Measurements from ENCODE around the gene PCBP1. TPM values are rescaled to one million over a fixed set of nuclear protein-coding genes. Genes with fewer than 3 reads are reported as not detected.

Gene PCBP1
- 74.9 and 104 TPM in 2 replicates for total RNA-seq

GRCh38 chr2:70086838-70087701 lies at the start of gene PCBP1:
PCBP1 (plus strand) TSS chr2:70087477; CDS start chr2:70087744, 267 bp downstream.

Small RNA genes lying within 50 kb of the gene (small RNA-seq; reads per million reads assigned to genes)
- gene RN7SL470P, result not detected

Other genes starting within 250 kb of the PCBP1 start
- gene SNRNP27, start 193.5 kb upstream of the PCBP1 start, total RNA-seq, result 53.8 and 73.1 TPM in 2 replicates
- 6.1 and 7.2 TPM in 2 replicates for gene MXD1, start 172.4 kb upstream of the PCBP1 start, total RNA-seq
- gene ASPRV1, start 125.8 kb upstream of the PCBP1 start, total RNA-seq, result 0.13 and 0.14 TPM in 2 replicates
- 14.0 and 14.6 TPM in 2 replicates for gene C2orf42, start 103.5 kb downstream of the PCBP1 start, total RNA-seq
- 153 and 162 TPM in 2 replicates for gene TIA1, start 161.2 kb downstream of the PCBP1 start, total RNA-seq
- gene PCYOX1, start 170.7 kb downstream of the PCBP1 start, total RNA-seq, result 37.2 and 41.0 TPM in 2 replicates
- 315 and 331 TPM in 2 replicates for gene SNRPG, start 206.3 kb downstream of the PCBP1 start, total RNA-seq
- 53.9 and 56.4 TPM in 2 replicates for gene FAM136A, start 214.6 kb downstream of the PCBP1 start, total RNA-seq

Measured in thoracic aorta endothelial cell (primary cell).